K562 (cell line): ENCODE measurements around the gene SEZ6L. TPM values are rescaled to one million over a fixed set of nuclear protein-coding genes. Genes with fewer than 3 reads are reported as not detected.

Source experiments
- ATAC-seq: fragments of 200-7000 bp; cut with Tn5 transposase; 3 replicates; pipeline ENCODE4 v1.9.1; 2020; ENCODE audit warnings: moderate library complexity
- BruUV-seq: library from RNA; stranded (reverse); fragments of 400-500 nt; replicated peaks from 2 replicates; lab custom pipeline; 2021; lab: Mats Ljungman, UMichigan
- CTCF ChIA-PET: fragments of 300-600 bp; formaldehyde crosslinking; extraction: SDS; loops from one replicate; lab custom pipeline; 2021; ENCODE audit warnings: low intra/inter-chr PET ratio; lab: Yijun Ruan, JAX
- POLR2A ChIA-PET: fragments of 300-600, 350-650 bp; sonication (Branson Sonifier 250); formaldehyde crosslinking; extraction: SDS; loops from one replicate; lab custom pipeline; 2021; ENCODE audit warnings: antibody characterized with exemption, inconsistent platforms; lab: Yijun Ruan, JAX
- DNase-seq, 4 experiments: peaks; one replicate each; pipeline versions ENCODE4 v3.0.0 to v3.0.0-alpha.2; 2011 to 2018; ENCODE audit warnings: low spot score in 3 of 4, mixed read lengths in 3 of 4; ENCODE audit errors: extremely low read depth in 1 of 4
- FAIRE-seq: peaks from 2 replicates; lab custom pipeline; 2011; peaks lifted over from hg19 to GRCh38; lab: Jason Lieb, UNC
- H2AFZ ChIP-seq: 2 replicates; pipeline ENCODE4 v1.6.0; 2011; ENCODE audit warnings: low read depth, low read length, control low read depth, inconsistent platforms
- H3K27ac ChIP-seq: fragments of 200-600 bp; 3 replicates; pipeline ENCODE4 v1.8.0; 2011; ENCODE audit warnings: low read depth, mild to moderate bottlenecking, control low read depth, inconsistent platforms, low read length, moderate library complexity, mixed read lengths; ENCODE audit errors: extremely low read depth
- H3K27me3 ChIP-seq, 2 experiments: fragments of 300-600 bp in 1 of 2; 2 replicates in 1 of 2; 3 replicates in 1 of 2; pipeline versions ENCODE4 v1.6.0 to v1.8.0; 2011; ENCODE audit warnings: inconsistent platforms in 2 of 2, low read length in 2 of 2, mild to moderate bottlenecking in 1 of 2, mixed read lengths in 1 of 2, moderate library complexity in 1 of 2; ENCODE audit not compliant: control insufficient read depth in 2 of 2, insufficient read depth in 2 of 2
- H3K36me3 ChIP-seq: fragments of 300-600 bp; 3 replicates; pipeline ENCODE4 v1.8.0; 2011; ENCODE audit warnings: mild to moderate bottlenecking, low read length, inconsistent platforms; ENCODE audit not compliant: control insufficient read depth, insufficient read depth
- H3K4me1 ChIP-seq, 2 experiments: fragments of 200-600 bp in 1 of 2; replicated peaks in 1 of 2; 2 replicates in 1 of 2; 3 replicates in 1 of 2; pipeline versions ENCODE4 v1.5.1 to v1.8.0; 2011; ENCODE audit warnings: inconsistent platforms in 2 of 2, low read length in 2 of 2, mild to moderate bottlenecking in 1 of 2, mixed read lengths in 1 of 2, moderate library complexity in 1 of 2; ENCODE audit not compliant: control insufficient read depth in 2 of 2, insufficient read depth in 2 of 2
- H3K4me2 ChIP-seq: 2 replicates; pipeline ENCODE4 v1.6.1; 2011; ENCODE audit warnings: low read length, control low read depth, inconsistent platforms, mixed read lengths; ENCODE audit not compliant: insufficient read depth
- H3K4me3 ChIP-seq: fragments of 200-600 bp; sonication (generic), shearing (Covaris generic); 2 replicates; pipeline ENCODE4 v1.5.1; 2016; ENCODE audit warnings: control low read depth, inconsistent platforms
- H3K79me2 ChIP-seq: fragments of 200-600 bp; 3 replicates; pipeline ENCODE4 v1.8.0; 2011; ENCODE audit warnings: low read length, inconsistent platforms; ENCODE audit not compliant: control insufficient read depth, insufficient read depth
- H3K9ac ChIP-seq, 2 experiments: 2 replicates each; pipeline versions ENCODE4 v1.6.0 to v1.6.1; 2011; ENCODE audit warnings: low read depth in 2 of 2, low read length in 2 of 2, control low read depth in 1 of 2, inconsistent platforms in 1 of 2, mild to moderate bottlenecking in 1 of 2, mixed read lengths in 1 of 2; ENCODE audit not compliant: insufficient read depth in 1 of 2
- H3K9me1 ChIP-seq: one replicate; pipeline ENCODE4 v1.6.0; 2011; ENCODE audit warnings: inconsistent platforms, mild to moderate bottlenecking, low read length, moderate library complexity; ENCODE audit not compliant: control insufficient read depth, insufficient read depth
- H3K9me3 ChIP-seq: replicated peaks from 2 replicates; pipeline ENCODE4 v1.5.1; 2011; ENCODE audit warnings: low read depth, low read length, inconsistent platforms; ENCODE audit not compliant: control insufficient read depth, insufficient read depth
- H4K20me1 ChIP-seq: replicated peaks from 2 replicates; pipeline ENCODE4 v1.6.1; 2011; ENCODE audit warnings: low read length, inconsistent platforms, mixed read lengths; ENCODE audit not compliant: control insufficient read depth, insufficient read depth
- AFF1 ChIP-seq, 2 experiments: fragments of 450-650 bp; IDR thresholded peaks; 2 replicates each; pipeline ENCODE4 v1.6.1; 2018; ENCODE audit warnings: mild to moderate bottlenecking in 2 of 2, low read depth in 1 of 2; ENCODE audit not compliant: partially characterized antibody in 2 of 2
- ARID3A ChIP-seq: IDR thresholded peaks from 2 replicates; pipeline ENCODE4 v1.6.1; 2012; ENCODE audit warnings: low read depth, low read length, improper control_type of control experiment, borderline replicate concordance
- ATF2 ChIP-seq: sonication (generic); formaldehyde crosslinking; IDR thresholded peaks from 2 replicates; pipeline ENCODE4 v1.8.1; 2022; ENCODE audit warnings: missing genetic modification reagents
- EHMT2 ChIP-seq: fragments of 450-650 bp; IDR thresholded peaks from 2 replicates; pipeline ENCODE4 v1.6.1; 2018; ENCODE audit warnings: antibody characterized with exemption
- HLTF ChIP-seq: fragments of 450-650 bp; IDR thresholded peaks from 2 replicates; pipeline ENCODE4 v1.6.1; 2016
- MAZ ChIP-seq, 2 experiments: fragments of 450-650 bp in 1 of 2; sonication (generic) in 1 of 2; formaldehyde crosslinking; IDR thresholded peaks in 1 of 2; conservative IDR thresholded peaks in 1 of 2; 2 replicates each; pipeline versions ENCODE4 v1.4.0 to v1.5.0; 2020; ENCODE audit warnings: mild to moderate bottlenecking in 1 of 2, missing genetic modification reagents in 1 of 2
- MYNN ChIP-seq, 2 experiments: sonication (generic); formaldehyde crosslinking in 1 of 2; IDR thresholded peaks; 2 replicates each; pipeline versions ENCODE4 v1.5.0 to v1.6.1; 2016 to 2020; ENCODE audit warnings: antibody characterized with exemption in 1 of 2, missing genetic modification reagents in 1 of 2
- PRMT5 ChIP-seq: sonication (generic); formaldehyde crosslinking; IDR thresholded peaks from 2 replicates; pipeline ENCODE4 v1.5.0; 2020; ENCODE audit warnings: missing genetic modification reagents
- PTRF ChIP-seq: fragments of 450-650 bp; IDR thresholded peaks from 2 replicates; pipeline ENCODE4 v1.6.1; 2016; ENCODE audit warnings: mild to moderate bottlenecking, missing genetic modification characterization, missing compliant biosample characterization
- RAD21 ChIP-seq, 2 experiments: fragments of 250-450 bp in 1 of 2; fragments of 450-650 bp in 1 of 2; sonication (Bioruptor Pico) in 1 of 2; formaldehyde crosslinking in 1 of 2; IDR thresholded peaks in 1 of 2; conservative IDR thresholded peaks in 1 of 2; 2 replicates each; pipeline versions ENCODE4 v1.4.0 to v1.8.0; 2020 to 2022; ENCODE audit warnings: mild to moderate bottlenecking in 2 of 2, moderate library complexity in 1 of 2
- RCOR1 ChIP-seq, 2 experiments: IDR thresholded peaks; 2 replicates each; pipeline ENCODE4 v1.6.1; 2012; ENCODE audit warnings: low read depth in 2 of 2, low read length in 2 of 2, borderline replicate concordance in 1 of 2, improper control_type of control experiment in 1 of 2
- SIX5 ChIP-seq, 2 experiments: IDR thresholded peaks; 2 replicates each; pipeline ENCODE4 v1.6.1; 2011; ENCODE audit warnings: low read length in 2 of 2, borderline replicate concordance in 1 of 2, low read depth in 1 of 2, mild to moderate bottlenecking in 1 of 2, moderate library complexity in 1 of 2; ENCODE audit not compliant: insufficient read depth in 1 of 2
- ZNF232 ChIP-seq: sonication (generic); formaldehyde crosslinking; IDR thresholded peaks from 2 replicates; pipeline ENCODE4 v1.8.0; 2022; ENCODE audit warnings: mild to moderate bottlenecking, missing genetic modification reagents
- WGBS: fragments of 100-300 bp; shearing (Covaris generic); methylation state at CpG from one replicate; pipeline ENCODE4 v1.1.6; 2016; ENCODE audit warnings: low coverage, mixed read lengths; ENCODE audit not compliant: insufficient coverage; ENCODE audit errors: missing lambda C conversion rate; 5-methylcytosine and 5-hydroxymethylcytosine counted together
- in situ Hi-C: fragments of 300-500 bp; cut with MboI; formaldehyde crosslinking; loops from 4 replicates; pipeline ENCODE4 v1.15.0; 2018; ENCODE audit warnings: inconsistent platforms, mixed read lengths
- intact Hi-C: fragments of 100-400 bp; cut with micrococcal nuclease; formaldehyde crosslinking; loops from 2 replicates; pipeline ENCODE4 v1.14.2; 2022
- polyA plus RNA-seq, 8 experiments: library from polyadenylated mRNA; depleted of rRNA in 4 of 8; stranded (reverse) in 5 of 8; unstranded in 3 of 8; fragments of >200 nt; fragmentation: Nextera tagmentation in 2 of 8; fragmentation: Illumina TruSeq in 1 of 8; extraction: Ambion mirVana in 2 of 8; extraction: Trizol in 1 of 8; gene quantifications; 2 replicates each; pipeline versions ENCODE4 v1.2.1 to v1.2.3, GENCODE V29; 2011 to 2014; ENCODE audit warnings: inconsistent platforms in 1 of 8, missing spikeins in 1 of 8
- total RNA-seq, 7 experiments: library from RNA; depleted of rRNA in 6 of 7; stranded (reverse); fragments of >200 nt in 6 of 7; fragmentation: Illumina TruSeq in 2 of 7; extraction: Trizol in 2 of 7; gene quantifications; 2 replicates each; pipeline versions ENCODE4 v1.2.1 to v1.2.3, GENCODE V29; 2011 to 2021; ENCODE audit warnings: low replicate concordance in 1 of 7

Gene SEZ6L
- total and polyA plus RNA-seq, 9 of the 15 experiments (the other 6 are each of a cell fraction or from before 2014, with no cell fraction given) = not detected

- TF ChIP-seq ARID3A = no peak
- no peak for TF ChIP-seq MYNN (IDR thresholded peaks at IDR 0.05)
- no peak for TF ChIP-seq MYNN (CRISPR knock-in tag; IDR thresholded peaks at IDR 0.05)
- TF ChIP-seq PTRF (tag) = no peak
- TF ChIP-seq ATF2 (CRISPR knock-in tag) = no peak
- TF ChIP-seq ZNF232 (CRISPR knock-in tag) = no peak
- TF ChIP-seq HLTF = no peak
- TF ChIP-seq, all 486 proteins: peak for 0
Measured at GRCh38 chr22:26251869-26252268, 82.6 kb downstream of the SEZ6L start (continued).

- H3K9me1 ChIP-seq = no peaks in the 10 kb centered on the region
- ChIA-PET POLR2A (interaction anchor here (0.6 to 1.0 kb wide), 2 partner anchors 8 to 10 kb away, joined by 3 read pairs; no protein-coding TSS in a partner anchor), CTCF (no interaction called here)
- H3K79me2 ChIP-seq = no peaks in the 10 kb centered on the region
- no peaks in the 10 kb centered on the region for H3K27me3 ChIP-seq
- no TSS peak for BruUV-seq
- intact Hi-C loops (no loop called here), in situ Hi-C loops (no loop called here)
- H2AFZ ChIP-seq = no peak overlapping the region
- FAIRE-seq (no peak), ATAC-seq (0 out of 3 replicates have a peak, but pooled peaks have one; percentile 49), DNase-seq (peak in 2 of 4 experiments; percentile 11 to 27)
- H3K4me3 ChIP-seq = no peak overlapping the region
- no peak overlapping the region for H3K27ac ChIP-seq
- no peaks in the 10 kb centered on the region for H4K20me1 ChIP-seq
- no peak overlapping the region for H3K9ac ChIP-seq
- no peaks in the 10 kb centered on the region for H3K36me3 ChIP-seq
- H3K9me3 ChIP-seq = no peaks in the 10 kb centered on the region
- WGBS = 5% methylated on average over 6 of the region's 6 CpGs
- no peak overlapping the region for H3K4me2 ChIP-seq
- H3K4me1 ChIP-seq = no peaks in the 10 kb centered on the region
- no peak for TF ChIP-seq PRMT5
- TF ChIP-seq RCOR1 (IDR thresholded peaks at IDR 0.05; ENCODE audit: borderline replicate concordance in 1 of 2, low read depth in 2 of 2, low read length in 2 of 2) = peak in 1 of 2 experiments; percentile 27; a peak in 1 of 4 replicates
- peak; percentile 95 for TF ChIP-seq EHMT2
- 0 out of 4 replicates have a peak, but pooled peaks of 1 of the 2 experiments have one; percentile 19 for TF ChIP-seq RAD21 (CRISPR knock-in tag; conservative IDR thresholded peaks at IDR 0.05 in 1 of 2, IDR thresholded peaks at IDR 0.05 in 1 of 2)
- peak in 1 of 2 experiments; percentile 46 for TF ChIP-seq AFF1 (IDR thresholded peaks at IDR 0.05; ENCODE audit: low read depth in 1 of 2, partially characterized antibody in 2 of 2)
- TF ChIP-seq MAZ (CRISPR knock-in tag; conservative IDR thresholded peaks at IDR 0.05 in 1 of 2, IDR thresholded peaks at IDR 0.05 in 1 of 2) = 0 out of 4 replicates have a peak, but pooled peaks of 1 of the 2 experiments have one; percentile 32
- TF ChIP-seq SIX5 (IDR thresholded peaks at IDR 0.05; ENCODE audit: borderline replicate concordance in 1 of 2, insufficient read depth in 1 of 2, low read depth in 1 of 2, low read length in 2 of 2) = no peak
Measured at GRCh38 chr22:26259510-26259909, 90.2 kb downstream of the SEZ6L start.
